Small intestine (tissue), 7 donors: Measurements from ENCODE around the gene PLEKHG5. TPM values are rescaled to one million over a fixed set of nuclear protein-coding genes. Genes with fewer than 3 reads are reported as not detected.

Experiments used
- DNase-seq, 2 donors: peaks; one replicate each; pipeline versions ENCODE4 v3.0.0 to v3.0.0-alpha.2; 2013
- FAIRE-seq: peaks from 2 replicates; lab custom pipeline; 2012; peaks lifted over from hg19 to GRCh38; lab: Jason Lieb, UNC
- H3K27ac ChIP-seq, 3 donors: one replicate each; pipeline ENCODE4 v1.5.1; 2013; ENCODE audit warnings: low read length in 2 of 3, mild to moderate bottlenecking in 2 of 3, control low read depth in 1 of 3, inconsistent platforms in 1 of 3, low read depth in 1 of 3, moderate library complexity in 1 of 3
- H3K27me3 ChIP-seq, 3 donors: one replicate each; pipeline ENCODE4 v1.6.1; 2013; ENCODE audit warnings: low read length in 3 of 3, inconsistent platforms in 1 of 3; ENCODE audit not compliant: control insufficient read depth in 3 of 3, insufficient read depth in 3 of 3
- H3K36me3 ChIP-seq, 3 donors: one replicate each; pipeline ENCODE4 v1.6.1; 2013; ENCODE audit warnings: low read length in 3 of 3, inconsistent platforms in 1 of 3, low read depth in 1 of 3, mild to moderate bottlenecking in 1 of 3, moderate library complexity in 1 of 3; ENCODE audit not compliant: control insufficient read depth in 3 of 3, insufficient read depth in 2 of 3
- H3K4me1 ChIP-seq, 3 donors: one replicate each; pipeline ENCODE4 v1.6.1; 2013; ENCODE audit warnings: low read length in 2 of 3, inconsistent platforms in 1 of 3, low read depth in 1 of 3, mild to moderate bottlenecking in 1 of 3, moderate library complexity in 1 of 3; ENCODE audit not compliant: control insufficient read depth in 3 of 3, insufficient read depth in 2 of 3
- H3K4me3 ChIP-seq, 3 donors: one replicate each; pipeline ENCODE4 v1.5.1; 2013; ENCODE audit warnings: low read length in 3 of 3, control low read depth in 1 of 3, inconsistent platforms in 1 of 3, low read depth in 1 of 3, mild to moderate bottlenecking in 1 of 3, moderate library complexity in 1 of 3
- H3K9me3 ChIP-seq, 2 donors: one replicate each; pipeline ENCODE4 v1.6.1; 2013; ENCODE audit warnings: low read depth in 1 of 2, low read length in 1 of 2; ENCODE audit not compliant: control insufficient read depth in 2 of 2, insufficient read depth in 1 of 2
- WGBS, 3 donors: extraction: QIAGEN DNeasy Blood & Tissue Kit; methylation state at CpG; one replicate each; pipeline ENCODE4 v1.1.7; 2013; 5-methylcytosine and 5-hydroxymethylcytosine counted together
- polyA plus RNA-seq, 4 donors: library from polyadenylated mRNA; stranded (reverse) in 3 of 4; unstranded in 1 of 4; fragments of 200-250 nt in 3 of 4; fragments of 120-200 nt in 1 of 4; gene quantifications; one replicate each; pipeline versions ENCODE4 v1.2.1 to v1.2.3, GENCODE V29; 2013
- donor health status: healthy with polysubstance abuse.
- donor health status: control.
- donor health status: control.
- donor health status: Bipolar disorder and iron deficiency.
- donor health status: healthy.

Gene PLEKHG5
- polyA plus RNA-seq, 4 donors, result 2.4 to 13.5 (median 7.1) TPM

GRCh38 chr1:6473974-6474814 lies 17.3 kb downstream of the PLEKHG5 start:
- H3K4me1 ChIP-seq, result peaks cover 5 to 80% (median 5%) of the 10 kb centered on the region in 3 donors
- 15 to 61% (median 38%) methylated on average over 26 to 33 of the region's 33 CpGs for WGBS, 3 donors
- H3K27ac ChIP-seq, result no peak overlapping the region
- H3K36me3 ChIP-seq, result peaks cover 0 to 44% (median 0%) of the 10 kb centered on the region in 3 donors
- no peaks in the 10 kb centered on the region for H3K9me3 ChIP-seq
- H3K4me3 ChIP-seq, result peak overlapping the region in 1 of 3 donors; percentile 9
- DNase-seq (peak; percentile 55 to 58), FAIRE-seq (no peak)
- no peaks in the 10 kb centered on the region for H3K27me3 ChIP-seq

- Histone ChIP-seq H3K36me3 (peaks cover 0 to 54% (median 0%) of the 10 kb centered on the region in 3 donors), H3K27ac (peak overlapping the region in 2 of 3 donors; percentile 13 to 98), H3K9me3 (no peaks in the 10 kb centered on the region), H3K4me1 (peaks cover 5 to 78% (median 5%) of the 10 kb centered on the region in 3 donors), H3K27me3 (no peaks in the 10 kb centered on the region), H3K4me3 (no peak overlapping the region)
- DNase-seq (no peak), FAIRE-seq (no peak)
- WGBS, 3 donors, result 33 to 81% (median 43%) methylated on average over 18 of the region's 18 CpGs
These were observed 18.3 kb downstream of the PLEKHG5 start for GRCh38 chr1:6473156-6473555.

GRCh38 chr1:6472391-6472790 lies 19.1 kb downstream of the PLEKHG5 start:
- Histone ChIP-seq H3K27me3 (no peaks in the 10 kb centered on the region), H3K4me1 (peaks cover 5 to 81% (median 5%) of the 10 kb centered on the region in 3 donors), H3K36me3 (peaks cover 0 to 62% (median 0%) of the 10 kb centered on the region in 3 donors), H3K9me3 (no peaks in the 10 kb centered on the region), H3K27ac (peak overlapping the region; percentile 95 to 99 (median 98)), H3K4me3 (no peak overlapping the region)
- DNase-seq (no peak), FAIRE-seq (no peak)
- WGBS, 3 donors, result 16 to 57% (median 30%) methylated on average over 10 of the region's 10 CpGs

GRCh38 chr1:6471970-6472368 lies 19.5 kb downstream of the PLEKHG5 start:
- Histone ChIP-seq H3K4me1 (peaks cover 4 to 81% (median 5%) of the 10 kb centered on the region in 3 donors), H3K9me3 (no peaks in the 10 kb centered on the region), H3K4me3 (peak overlapping the region in 2 of 3 donors; percentile 29 to 50), H3K27ac (peak overlapping the region; percentile 95 to 99 (median 98)), H3K27me3 (no peaks in the 10 kb centered on the region), H3K36me3 (peaks cover 0 to 64% (median 0%) of the 10 kb centered on the region in 3 donors)
- DNase-seq, result peak; percentile 97
- FAIRE-seq, result no peak
- 17 to 62% (median 37%) methylated on average over 7 of the region's 7 CpGs for WGBS, 3 donors

- FAIRE-seq (no peak), DNase-seq (peak in 1 of 2 donors; percentile 88)
- no peaks in the 10 kb centered on the region for H3K9me3 ChIP-seq
- peaks cover 0 to 65% (median 0%) of the 10 kb centered on the region in 3 donors for H3K36me3 ChIP-seq
- peak overlapping the region in 2 of 3 donors; percentile 29 to 50 for H3K4me3 ChIP-seq
- peak overlapping the region; percentile 95 to 99 (median 98) for H3K27ac ChIP-seq
- no peaks in the 10 kb centered on the region for H3K27me3 ChIP-seq
- peaks cover 3 to 82% (median 5%) of the 10 kb centered on the region in 3 donors for H3K4me1 ChIP-seq
- 41 to 67% (median 53%) methylated on average over 48 to 67 of the region's 67 CpGs for WGBS, 3 donors
These were observed 20.1 kb downstream of the PLEKHG5 start for GRCh38 chr1:6471086-6471969.

GRCh38 chr1:6470132-6471085 lies 21.1 kb downstream of the PLEKHG5 start:
- peak overlapping the region; percentile 95 to 99 (median 98) for H3K27ac ChIP-seq
- H3K4me3 ChIP-seq, result peak overlapping the region in 1 of 3 donors; percentile 50
- H3K9me3 ChIP-seq, result no peaks in the 10 kb centered on the region
- H3K4me1 ChIP-seq, result peaks cover 1 to 81% (median 2%) of the 10 kb centered on the region in 3 donors
- WGBS, 3 donors, result 86 to 89% (median 88%) methylated on average over 50 to 67 of the region's 67 CpGs
- peaks cover 0 to 1% (median 0%) of the 10 kb centered on the region in 3 donors for H3K27me3 ChIP-seq
- H3K36me3 ChIP-seq, result peaks cover 0 to 69% (median 0%) of the 10 kb centered on the region in 3 donors
- FAIRE-seq, result no peak
- no peak for DNase-seq

- DNase-seq (no peak), FAIRE-seq (no peak)
- H3K4me1 ChIP-seq, result peaks cover 0 to 77% (median 1%) of the 10 kb centered on the region in 3 donors
- H3K9me3 ChIP-seq, result no peaks in the 10 kb centered on the region
- H3K36me3 ChIP-seq, result peaks cover 0 to 76% (median 0%) of the 10 kb centered on the region in 3 donors
- 91 to 93% (median 92%) methylated on average over 13 of the region's 13 CpGs for WGBS, 3 donors
- peaks cover 0 to 2% (median 0%) of the 10 kb centered on the region in 3 donors for H3K27me3 ChIP-seq
- no peak overlapping the region for H3K27ac ChIP-seq
- H3K4me3 ChIP-seq, result no peak overlapping the region
These were observed 22.6 kb downstream of the PLEKHG5 start for GRCh38 chr1:6468729-6469461.
